T-helper 2 cell (primary cell): ENCODE results near the gene NDUFA7.
"Not testable (repeated sequence)": the region's sequence is repeated elsewhere in the genome, so short reads cannot be mapped to it uniquely, and the experiment has no call there.

Source experiments
- DNase-seq, 5 experiments: peaks; one replicate each; pipeline versions ENCODE4 v3.0.0 to v3.0.0-alpha.2; 2012 to 2022

NDUFA7 gene

DNA sequence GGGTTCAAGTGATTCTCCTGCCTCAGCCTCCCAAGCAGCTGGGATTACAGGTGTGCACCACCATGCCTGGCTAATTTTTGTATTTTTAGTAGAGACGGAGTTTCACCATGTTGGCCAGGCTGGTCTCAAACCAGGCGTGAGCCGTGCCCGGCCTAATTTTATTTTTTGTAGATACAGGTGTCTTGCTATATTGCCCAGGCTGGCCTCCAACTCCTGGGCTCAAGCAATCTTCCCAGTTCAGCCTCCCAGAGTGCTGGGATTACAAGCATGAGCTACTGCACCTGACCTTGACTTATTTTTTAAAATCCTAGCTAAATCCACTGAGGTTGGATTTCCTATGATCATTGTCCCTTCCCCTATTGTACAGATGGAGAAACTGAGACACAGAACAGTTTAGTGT lies 20.3 kb upstream of the NDUFA7 start:
- not testable (repeated sequence) for DNase-seq

DNA sequence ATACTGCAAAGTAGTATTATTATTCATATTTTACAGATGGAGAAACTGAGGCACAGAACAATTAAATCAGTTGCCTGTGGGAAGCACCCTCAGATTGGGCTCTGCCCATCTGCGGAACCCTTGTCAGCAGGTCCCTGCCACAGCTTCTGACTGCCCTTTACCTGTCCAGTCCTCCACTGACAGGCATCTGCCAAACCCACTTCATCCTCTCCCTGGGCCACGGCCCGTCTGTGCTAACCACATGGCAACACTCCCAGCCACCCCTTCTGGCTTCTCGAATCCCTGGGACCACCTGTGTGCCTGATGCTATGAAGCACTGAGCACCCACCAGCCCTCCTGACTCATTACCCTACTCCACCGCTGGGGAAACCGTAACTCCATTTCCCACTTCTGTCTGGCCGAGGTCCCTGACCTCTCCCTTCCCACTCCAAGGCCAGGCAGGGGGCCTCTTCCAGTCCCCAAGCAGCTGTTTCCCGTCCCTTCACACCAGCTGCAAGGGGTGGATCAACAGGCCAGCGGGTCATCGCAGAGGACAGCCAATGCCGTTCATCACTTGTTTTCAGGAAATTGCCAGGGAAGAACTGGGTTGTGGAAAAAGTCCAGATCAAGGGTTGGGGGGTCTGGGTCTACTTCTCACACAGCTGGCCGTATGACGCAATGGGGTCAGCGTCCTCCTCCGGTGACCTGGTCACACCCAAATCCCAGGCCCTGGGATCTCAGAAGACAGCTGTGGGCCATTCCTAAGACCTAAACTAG lies 19.3 kb upstream of the NDUFA7 start:
- no peak for DNase-seq

DNA sequence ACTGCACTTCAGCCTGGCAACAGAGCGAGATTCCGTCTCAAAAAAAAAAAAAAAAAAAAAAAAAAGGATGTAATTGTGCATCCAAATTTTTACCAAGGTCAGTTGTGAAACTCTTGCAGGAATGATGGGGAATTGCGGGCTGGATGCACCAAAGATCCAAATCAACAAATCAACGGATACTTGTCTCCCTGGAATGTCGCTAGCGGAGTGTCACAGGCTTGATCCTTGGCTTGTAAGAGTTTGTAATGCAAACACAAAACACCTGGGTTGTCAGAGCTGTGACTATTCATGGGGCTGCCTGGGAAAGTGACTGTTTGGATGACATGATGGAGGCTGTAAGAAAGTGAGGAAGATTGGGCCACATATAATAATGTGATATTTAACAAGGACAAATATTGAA lies 17.7 kb upstream of the NDUFA7 start:
- no peak for DNase-seq

DNA sequence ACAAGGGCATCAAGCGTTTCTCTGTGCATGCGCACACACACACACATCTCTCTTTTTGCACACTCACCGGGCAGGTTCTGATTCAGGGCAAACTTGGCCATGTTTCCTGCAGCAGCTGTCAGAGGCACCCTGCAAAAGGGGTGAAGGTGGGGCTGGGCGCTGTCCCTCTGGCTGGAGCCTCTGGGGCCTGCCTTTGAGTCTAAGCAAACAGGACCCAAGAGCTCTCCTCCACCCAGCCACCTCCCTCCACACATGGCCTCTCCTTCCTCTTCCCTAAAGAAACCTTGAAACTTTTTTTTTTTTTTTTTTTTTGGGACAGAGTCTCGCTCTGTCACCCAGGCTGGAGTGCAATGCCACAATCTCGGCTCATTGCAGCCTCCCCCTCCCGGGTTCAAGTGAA lies 16.6 kb upstream of the NDUFA7 start:
- DNase-seq = no peak

DNA sequence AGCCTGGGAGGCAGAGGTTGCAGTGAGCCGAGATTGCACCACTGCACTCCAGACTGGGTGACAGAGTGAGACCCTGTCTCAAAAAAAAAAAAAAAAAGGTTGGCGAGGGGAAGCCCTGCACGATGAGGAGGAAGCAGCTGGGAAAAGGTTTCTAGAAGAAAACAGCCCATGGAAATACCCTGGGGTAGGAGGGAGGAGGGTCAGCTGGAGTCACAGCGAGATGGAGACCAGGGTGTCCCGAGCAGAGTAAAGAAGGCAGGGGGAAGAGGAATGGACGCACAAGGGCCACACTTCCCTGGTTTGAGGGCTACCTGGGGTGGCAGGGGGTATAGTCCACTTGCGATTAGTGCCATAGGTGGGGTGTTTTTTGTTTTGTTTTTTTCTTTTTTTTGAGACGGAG lies 15.5 kb upstream of the NDUFA7 start:
- DNase-seq = no peak

DNA sequence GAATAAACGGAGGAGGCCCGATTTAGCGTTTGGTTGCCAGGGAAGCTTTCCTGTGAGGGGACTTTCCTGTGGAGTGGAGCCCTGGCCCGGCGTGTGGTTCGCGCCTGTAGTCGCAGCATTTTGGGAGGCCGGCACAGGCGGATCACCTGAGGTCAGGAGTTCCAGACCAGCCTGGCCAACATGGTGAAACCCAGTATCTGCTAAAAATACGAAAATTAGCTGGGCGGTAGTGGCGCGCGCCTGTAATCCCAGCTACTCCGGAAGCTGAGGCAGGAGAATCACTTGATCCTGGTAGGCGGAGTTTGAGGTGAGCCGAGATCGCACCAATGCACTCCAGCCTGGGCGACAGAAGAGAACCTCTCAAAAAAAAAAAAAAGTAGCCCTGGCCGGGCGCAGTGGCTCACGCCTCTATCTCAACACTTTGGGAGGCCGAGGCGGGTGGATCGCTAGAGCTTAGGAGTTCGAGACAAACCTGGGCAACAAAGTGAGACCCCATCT lies 14.9 kb upstream of the NDUFA7 start:
- DNase-seq = no peak

DNA sequence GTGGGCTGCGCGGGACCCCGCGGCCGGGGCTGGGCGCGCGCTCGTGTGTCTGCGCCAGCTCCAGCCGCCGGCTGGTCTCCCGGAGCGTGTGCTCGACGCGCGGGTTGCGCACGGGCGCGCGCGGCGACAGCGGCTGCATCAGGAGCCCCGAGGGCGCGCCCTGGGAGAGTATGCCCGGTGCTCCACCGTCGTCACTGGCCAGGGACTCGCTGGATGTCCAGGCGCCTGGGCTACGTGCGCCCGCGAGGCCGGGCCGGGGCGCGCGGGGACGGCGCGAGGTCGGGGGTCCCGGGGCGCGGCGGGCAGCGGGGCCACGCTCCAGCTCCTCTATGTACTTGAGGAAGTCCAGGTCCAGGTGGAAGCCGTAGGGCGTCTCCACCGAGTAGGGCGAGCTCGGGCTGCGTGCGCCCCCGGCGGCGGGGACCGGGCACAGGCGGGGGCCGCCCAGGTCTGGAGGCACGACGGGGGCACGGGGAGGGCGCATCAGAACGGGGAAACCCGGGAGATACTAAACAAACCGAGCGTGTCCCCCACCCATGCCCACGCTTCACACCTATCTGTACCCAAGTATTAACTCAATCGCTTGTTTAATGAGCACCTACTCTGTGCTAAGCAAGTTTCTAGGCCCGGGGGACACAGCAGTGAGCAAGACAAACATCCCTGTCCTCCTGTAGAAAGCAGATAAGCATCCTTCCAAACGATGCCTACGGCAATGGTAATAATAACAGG lies 14.3 kb upstream of the NDUFA7 start:
- peak in 2 of 5 experiments; percentile 43 to 51 for DNase-seq

DNA sequence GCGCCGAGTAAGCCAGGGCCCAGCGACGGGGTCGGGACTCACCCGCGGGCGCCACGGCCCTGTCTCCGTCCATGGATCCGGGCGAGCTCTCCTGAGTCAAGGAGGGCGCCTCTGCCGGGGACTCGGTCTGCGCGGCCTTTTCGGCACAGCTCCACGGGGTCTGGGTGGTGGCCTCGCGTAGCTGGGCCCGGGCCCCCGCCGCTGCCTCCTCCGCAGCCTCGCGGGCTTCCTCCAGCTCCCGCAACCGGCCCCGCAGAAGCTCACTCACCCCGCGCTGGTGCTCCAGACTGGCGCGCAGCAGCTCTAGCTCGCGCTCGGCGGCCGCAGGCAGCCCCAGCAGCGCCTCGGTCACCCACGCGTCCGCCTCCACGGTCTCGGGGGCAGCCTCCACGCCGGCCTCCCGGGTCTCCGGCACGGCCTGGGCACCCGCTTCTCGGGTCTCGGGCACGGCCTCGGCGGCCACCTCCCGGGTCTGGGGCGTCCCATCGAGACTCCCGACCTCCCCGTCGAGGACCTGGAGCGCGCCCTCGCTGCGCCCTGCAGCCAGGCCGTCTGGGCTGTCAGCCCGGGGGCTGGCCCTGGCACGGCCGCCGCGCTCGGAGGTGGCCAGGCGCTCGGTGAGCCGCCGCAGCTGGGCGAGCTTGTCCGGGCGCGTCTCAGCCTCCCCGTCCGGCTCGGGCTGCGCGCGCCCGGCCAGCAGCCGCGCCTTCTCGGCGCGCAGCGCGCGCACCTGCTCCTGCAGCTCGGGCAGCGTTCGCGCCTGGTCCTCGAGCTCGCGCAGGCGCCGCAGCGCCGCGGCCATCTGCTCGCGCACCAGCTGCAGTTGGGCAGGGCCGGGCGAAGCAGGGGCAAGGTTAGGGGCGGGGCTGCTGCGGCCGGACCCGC lies 13.5 kb upstream of the NDUFA7 start:
- peak in 2 of 5 experiments; percentile 4 to 81 for DNase-seq

DNA sequence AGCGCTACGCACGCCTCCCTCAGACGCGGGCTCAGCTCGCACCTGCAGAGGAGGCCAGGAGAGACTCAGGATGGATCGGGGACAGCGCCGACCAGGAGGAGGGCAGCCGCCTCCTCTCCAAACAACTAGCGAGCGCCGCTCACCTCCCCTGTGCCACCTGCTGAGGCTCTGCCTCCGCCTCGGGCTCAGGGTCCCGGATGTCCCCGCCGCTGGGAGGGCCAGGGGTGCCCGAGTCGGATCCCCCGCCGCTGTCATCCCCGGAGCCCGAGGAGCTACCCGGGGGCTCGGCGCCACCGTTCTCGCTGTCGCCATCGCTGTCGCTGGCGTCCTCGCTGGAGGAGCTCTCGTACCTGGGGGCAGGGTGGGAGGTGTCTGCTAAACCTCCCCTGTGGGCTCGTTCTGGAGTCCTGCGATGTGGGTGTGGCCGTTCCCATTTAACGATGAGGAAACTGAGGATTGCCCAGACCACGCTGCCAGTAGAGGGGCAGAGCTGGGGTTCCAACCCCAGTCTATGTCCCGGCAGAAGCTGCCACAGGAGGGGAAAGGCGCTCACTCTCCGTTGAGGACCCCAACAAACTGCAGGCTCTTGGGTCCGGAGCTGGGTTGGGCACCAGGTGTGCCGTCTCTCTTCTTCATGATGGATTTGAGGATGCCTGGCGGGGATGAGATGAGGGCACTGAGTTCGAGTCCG lies 12.7 kb upstream of the NDUFA7 start:
- DNase-seq = no peak

DNA sequence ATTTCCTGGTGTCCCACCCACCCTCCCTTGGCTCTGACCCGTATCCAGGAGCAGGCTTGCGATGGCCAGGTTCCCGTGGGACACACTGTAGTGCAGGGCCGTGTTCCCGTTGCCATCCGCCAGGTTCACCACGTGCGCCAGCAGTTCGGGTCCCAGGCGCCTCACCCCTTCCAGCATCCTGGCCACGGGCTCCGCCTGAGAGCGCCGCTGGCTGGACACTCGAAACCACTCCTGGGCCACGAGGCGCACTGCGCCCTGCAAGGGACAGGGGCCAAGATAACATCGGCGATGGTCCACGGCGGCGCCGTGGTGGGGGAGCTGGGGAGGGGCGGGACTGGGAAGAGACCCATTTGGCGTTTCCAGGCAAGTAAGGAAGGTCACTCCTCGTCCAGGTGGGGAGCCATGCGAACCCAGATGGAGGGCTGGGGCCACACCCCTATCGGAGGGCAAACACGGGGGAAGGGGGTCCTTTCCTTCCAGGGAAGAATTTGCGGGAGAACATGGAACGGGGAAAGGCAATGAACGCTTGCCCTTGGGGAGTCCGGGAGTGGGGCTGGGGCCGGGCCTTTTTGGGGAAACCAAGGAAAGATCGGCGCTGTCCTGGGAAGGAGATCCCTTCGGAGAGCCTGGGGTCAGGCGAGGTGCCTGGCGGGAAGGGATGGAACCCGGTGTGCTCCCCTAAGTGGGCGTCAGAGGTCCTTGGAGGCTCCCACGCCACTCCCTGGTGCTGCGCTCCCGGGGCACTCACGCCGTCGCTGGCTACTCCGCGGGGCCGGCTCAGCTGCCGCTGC lies 12.0 kb upstream of the NDUFA7 start:
- no peak for DNase-seq

DNA sequence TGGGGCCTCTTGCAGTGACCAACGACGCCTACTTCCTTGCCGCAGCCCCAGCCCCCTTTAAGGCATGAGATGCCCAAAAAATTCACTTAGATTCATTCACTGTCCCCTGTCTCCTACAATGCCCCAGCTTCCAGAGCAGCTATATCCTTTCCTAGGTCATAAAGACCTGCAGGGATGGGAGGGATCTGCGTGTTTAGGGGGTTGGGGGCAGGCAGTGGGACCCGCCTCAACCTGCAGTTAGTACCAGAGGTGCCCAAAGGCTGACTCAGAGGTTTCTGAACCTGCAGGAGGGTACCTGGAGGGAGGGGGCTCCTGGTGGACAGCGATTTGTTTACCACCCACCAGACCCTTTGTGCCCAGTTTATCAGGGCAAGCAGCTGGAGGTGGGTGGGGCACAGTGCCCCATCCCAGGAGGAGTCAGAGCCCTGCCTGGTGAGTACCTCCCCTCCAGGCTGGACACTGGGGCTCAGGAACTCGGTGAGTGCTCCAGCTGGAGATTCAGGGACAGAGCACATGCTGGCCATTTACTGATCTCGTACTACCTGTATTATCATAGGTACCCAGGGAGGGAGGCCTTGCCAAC lies 10.2 kb upstream of the NDUFA7 start:
- no peak for DNase-seq

DNA sequence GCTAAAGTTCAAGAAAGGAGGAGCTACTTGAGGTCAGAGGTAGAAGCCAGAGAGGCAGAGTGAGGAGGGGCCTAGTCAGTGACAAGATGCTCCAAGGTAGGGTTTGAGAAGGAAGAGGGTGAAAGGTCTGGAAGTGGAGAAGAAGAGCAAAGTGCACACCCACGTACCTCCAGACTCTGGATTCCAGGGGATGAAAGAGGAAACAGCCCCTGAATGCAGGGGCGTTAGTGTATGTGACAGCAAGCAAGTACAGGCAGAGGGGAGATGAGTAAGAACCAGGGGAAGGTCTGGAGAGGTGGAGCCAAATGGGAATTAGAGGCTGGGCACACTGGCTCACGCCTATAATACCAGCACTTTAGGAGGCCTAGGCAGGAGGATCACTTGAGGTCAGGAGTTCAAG lies 8.8 kb upstream of the NDUFA7 start:
- DNase-seq = no peak

DNA sequence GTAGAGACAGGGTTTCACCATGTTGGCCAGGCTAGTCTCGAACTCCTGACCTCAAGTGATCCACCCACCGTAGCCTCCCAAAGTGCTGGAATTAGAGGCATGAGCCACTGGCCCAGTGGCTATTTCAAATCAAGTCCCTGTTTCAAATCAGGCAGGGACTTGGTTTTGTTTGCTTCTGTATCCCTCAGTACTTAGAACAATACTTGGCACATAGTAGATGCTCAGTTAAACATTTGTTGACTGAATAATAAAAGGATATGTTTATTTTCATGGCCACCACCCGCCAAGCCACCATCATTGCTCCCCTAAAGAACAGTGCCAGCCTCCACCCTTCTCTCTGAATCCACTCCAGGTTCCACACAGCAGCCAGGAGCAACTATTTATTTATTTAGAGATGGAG lies 4.3 kb upstream of the NDUFA7 start:
- no peak for DNase-seq

DNA sequence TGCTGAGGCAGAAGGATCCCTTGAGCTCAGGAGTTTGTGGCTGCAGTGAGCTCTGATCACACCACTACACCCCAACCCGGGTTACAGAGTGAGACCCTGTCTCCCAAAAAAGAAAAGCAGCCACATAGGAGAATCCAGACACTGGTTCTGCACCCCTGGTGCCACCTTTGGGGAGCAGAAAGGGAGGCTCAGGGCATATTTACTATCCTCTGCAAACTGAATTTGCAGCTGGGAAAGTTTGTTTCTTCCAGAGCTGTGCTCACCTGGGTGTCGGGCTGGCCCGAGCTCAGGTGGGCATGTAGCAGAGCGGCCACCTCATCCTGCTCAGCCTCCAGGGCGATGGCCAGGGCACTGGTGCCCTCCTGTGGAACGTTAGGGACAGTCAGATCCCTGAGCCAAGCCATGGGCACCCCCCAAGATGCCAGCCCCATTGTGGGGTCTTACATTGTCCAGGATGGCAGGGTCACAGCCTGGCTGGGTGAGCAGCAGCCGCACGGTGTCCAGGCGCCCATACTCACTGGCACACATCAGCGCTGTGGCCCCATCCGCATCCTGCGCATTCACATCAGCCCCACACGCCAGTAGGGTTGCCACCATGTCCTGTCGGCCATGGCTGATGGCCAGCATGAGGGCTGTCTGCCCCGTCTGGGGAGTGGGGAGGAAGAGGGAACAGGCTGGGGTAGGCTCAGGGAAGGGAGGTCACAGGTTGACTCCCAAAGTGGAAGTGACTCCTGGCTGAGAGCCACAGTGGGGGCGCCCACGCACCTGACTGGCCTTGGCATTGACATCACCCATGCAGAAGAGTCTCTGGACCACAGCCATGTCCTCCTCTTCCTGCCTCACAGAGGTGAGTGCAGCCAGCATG lies 3.2 kb upstream of the NDUFA7 start:
- no peak for DNase-seq

DNA sequence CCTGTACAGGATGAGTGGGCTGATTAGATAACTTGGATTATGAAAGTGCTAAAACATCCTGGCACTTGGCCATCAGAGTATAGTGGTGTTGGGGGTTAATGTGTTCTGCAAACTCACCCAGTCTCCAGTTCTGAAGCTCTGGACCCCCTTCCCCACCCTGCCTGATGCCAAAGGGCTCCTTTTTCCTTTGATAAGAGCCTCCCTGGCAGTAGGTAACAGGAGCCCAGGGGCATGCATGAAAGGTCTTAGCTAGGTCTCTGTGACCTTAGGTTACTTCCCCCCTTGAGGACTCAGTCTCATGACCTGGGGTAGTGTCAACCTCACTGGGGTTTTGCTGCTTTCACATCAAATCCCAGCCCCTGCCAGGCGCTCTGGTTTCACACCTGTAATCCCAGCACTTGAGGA lies 2.6 kb upstream of the NDUFA7 start:
- no peak for DNase-seq

DNA sequence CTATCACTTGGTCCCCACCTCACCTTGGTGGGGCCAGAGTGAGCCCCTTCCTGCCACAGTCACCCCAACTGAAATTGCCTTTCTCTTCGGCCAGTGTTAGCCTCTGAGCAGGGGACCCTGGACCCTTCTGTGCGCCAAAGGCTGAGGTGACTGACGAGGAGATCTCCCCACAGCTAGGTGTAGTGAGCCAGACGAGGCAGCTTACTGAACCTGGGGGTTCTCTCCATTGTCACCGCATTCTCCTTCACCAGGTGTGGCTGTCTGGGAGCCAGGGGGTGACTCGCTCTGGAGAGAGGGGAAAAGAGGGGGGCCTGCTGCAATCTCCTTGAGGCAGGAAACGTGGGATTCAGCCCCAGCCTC lies 1.4 kb upstream of the NDUFA7 start:
- DNase-seq = no peak

DNA sequence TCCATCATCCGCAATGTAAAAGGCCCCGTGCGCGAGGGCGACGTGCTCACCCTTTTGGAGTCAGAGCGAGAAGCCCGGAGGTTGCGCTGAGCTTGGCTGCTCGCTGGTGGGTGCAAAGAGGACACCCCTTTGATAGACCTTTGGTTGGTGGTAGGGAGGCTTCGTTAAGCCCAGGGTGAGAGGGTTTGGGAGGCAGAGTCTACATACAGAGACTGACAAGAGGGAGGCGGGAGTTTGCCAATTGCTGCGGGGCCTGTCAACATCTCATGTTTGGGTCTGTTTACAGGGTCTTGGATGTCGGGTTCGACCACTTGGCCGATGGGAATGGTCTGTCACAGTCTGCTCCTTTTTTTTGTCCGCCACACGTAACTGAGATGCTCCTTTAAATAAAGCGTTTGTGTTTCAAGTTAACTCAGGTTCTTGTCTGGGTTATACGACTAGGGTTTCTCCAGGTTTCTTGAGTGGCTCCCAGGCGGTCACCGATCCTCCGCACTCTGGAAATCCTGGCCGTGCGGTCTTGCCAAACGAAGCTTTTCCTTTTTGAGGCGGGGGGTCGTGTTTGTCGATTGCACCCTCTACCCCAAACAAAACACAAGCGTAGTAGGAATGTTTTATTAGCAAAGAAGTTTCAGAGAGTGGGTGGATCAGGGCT lies 937 bp upstream of the NDUFA7 start:
- no peak for DNase-seq

DNA sequence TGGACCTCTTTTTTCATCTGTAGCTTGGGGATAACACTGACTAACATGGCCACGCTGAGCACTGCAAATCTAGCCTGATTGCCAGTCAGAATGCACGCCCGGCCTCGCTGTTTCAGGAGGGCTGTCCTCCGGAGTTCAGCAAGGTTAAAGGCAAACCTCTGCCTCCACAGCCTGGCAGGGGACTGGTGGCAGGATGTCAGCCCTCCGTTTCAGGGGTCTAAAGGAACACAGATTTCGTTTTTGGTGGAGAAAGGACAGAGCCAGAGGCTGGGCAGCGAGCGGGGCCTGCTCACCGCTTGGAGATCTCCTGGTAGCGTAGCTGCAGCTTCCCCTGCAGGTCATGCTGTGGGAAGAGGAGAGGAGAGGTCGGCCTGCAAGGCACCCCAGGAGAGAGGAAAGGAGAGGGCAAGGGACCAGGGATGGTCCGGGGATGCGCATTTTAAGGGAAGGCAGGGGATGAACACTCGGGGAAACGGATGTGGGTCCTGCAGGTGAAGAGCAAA lies 560 bp downstream of the NDUFA7 start:
- peak in 1 of 5 experiments; percentile 37 for DNase-seq

DNA sequence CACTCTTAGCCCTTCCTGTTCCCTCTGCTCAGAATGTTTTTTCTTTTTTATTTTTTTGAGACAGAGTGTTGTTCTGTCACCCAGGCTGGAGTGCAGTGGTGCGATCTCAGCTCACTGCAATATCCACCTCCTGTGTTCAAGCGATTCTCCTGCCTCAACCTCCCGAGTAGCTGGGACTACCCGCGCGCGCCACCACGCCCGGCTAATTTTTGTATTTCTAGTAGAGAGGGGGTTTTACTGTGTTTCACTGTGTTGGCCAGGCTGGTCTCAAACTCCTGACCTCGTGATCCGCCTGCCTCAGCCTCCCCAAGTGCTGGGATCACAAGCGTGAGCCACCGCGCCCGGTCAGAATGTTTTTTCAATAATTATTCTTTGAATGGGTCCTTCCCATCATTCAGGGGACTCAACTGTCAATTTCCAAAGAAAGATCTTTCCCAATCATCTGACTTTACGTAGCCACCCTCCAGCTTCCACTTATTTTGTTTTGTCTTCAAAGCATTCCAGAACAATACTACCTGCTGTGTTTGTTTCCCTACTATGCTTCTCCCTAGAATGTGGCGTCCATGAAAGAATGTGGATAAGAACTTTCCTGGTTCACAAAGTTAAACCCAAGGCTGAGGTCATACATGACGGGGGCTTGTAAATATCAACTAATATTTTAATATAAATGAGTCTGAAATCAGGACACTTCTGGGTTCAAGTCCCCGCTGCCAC lies 1.2 kb downstream of the NDUFA7 start:
- DNase-seq = no peak
